GM12874 (cell line): ENCODE measurements around the gene BSPRY.

ENCODE experiments used
- TF ChIP-seq, protein P1 (sequence below): IDR thresholded peaks from 2 replicates; pipeline ENCODE4 v1.5.1; 2011; ENCODE audit warnings: low read depth, mild to moderate bottlenecking, control low read depth, low read length, moderate library complexity; ENCODE audit not compliant: insufficient read depth

BSPRY gene

DNA sequence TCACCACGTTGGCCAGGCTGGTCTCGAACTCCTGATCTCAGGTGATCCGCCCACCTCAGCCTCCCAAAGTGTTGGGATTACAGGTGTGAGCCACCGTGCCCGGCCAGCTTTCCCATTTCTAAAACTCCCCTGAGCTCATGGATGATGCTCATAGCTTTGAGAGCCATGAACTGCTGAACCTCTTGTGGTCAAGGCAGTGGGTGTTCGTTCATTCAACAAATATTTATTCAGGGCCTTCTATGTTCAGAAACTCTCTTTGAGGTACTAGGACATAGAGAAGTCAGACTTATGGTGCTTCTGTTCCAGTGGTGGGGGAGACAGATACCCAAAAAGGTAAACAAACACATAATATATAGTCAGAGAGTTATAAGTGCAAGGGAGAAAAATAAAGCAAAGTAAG is 2.7 kb downstream of the BSPRY start:
- TF ChIP-seq, protein P1, sequence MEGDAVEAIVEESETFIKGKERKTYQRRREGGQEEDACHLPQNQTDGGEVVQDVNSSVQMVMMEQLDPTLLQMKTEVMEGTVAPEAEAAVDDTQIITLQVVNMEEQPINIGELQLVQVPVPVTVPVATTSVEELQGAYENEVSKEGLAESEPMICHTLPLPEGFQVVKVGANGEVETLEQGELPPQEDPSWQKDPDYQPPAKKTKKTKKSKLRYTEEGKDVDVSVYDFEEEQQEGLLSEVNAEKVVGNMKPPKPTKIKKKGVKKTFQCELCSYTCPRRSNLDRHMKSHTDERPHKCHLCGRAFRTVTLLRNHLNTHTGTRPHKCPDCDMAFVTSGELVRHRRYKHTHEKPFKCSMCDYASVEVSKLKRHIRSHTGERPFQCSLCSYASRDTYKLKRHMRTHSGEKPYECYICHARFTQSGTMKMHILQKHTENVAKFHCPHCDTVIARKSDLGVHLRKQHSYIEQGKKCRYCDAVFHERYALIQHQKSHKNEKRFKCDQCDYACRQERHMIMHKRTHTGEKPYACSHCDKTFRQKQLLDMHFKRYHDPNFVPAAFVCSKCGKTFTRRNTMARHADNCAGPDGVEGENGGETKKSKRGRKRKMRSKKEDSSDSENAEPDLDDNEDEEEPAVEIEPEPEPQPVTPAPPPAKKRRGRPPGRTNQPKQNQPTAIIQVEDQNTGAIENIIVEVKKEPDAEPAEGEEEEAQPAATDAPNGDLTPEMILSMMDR = no peak

DNA sequence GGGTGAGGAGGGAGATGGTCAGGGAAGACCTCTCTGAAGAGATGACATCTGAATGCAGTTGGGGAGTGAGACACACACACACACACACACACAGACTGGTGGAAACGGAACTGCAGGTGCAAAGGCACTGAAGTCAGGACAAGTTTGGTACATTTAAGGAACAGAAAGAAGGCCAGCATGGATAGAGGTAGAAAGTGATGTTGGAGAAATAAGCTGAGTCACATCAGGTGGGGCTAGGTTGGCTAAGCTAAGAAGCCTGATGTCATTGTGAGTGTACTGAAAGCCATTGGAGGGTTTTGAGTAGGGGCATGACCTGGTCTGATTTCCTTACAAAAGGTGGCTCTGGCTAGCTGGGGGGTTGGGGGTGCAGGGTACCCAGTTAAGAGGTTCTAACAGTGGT is 3.1 kb downstream of the BSPRY start:
- TF ChIP-seq, protein P1 = no peak

DNA sequence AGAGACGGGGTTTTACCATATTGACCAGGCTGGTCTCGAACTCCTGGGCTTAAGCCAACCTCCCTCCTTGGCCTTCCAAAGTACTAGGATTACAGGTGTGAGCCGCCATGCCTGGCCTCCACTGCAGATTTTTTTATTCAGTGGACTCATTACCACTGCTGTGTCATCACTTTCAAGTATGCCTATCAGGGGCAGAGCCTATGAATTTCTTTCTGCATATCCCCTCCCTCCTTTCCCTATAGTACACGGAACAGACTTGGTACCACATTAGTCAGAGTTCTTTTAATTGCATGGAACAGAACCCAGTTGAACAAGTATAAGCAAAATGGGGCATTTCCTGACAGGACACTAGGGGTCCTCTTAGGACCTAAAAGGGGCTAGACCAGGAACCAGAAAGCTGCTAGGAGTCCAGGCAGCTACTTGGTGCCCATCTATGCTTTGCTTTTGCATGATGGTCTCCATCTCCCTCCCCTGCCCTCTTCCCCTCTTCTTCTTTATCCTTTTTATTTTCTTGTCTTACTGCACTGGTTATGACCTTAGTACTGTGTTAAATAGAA is 5.8 kb downstream of the BSPRY start:
- TF ChIP-seq, protein P1 = no peak

DNA sequence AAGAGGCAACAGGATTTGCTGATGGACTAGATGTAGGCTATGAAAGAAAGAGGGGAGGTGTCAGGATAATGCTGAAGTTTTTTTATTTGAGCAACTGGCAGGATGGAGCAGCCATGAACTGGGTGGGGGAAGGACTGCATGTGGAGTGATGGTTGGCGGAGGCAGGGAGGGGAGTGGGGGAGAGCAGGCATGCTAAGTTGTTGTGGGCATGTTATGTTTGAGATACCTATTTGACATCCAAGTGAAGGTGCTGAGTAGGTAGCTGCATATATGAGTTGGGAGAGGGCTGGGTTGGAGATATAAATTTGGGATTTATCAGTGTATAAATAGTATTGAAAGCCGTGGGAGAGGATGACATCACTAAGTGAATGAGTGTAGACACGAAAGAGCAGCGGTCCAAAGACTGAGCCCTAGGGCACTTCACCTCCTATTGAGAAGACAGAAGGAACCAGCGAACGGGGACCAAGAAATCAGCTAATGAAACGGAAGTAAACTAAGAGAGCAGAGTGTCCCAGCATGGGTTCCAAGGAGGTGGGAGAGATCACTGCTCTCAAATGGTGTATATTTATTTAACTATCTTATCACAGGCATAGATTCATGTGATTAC is 7.4 kb downstream of the BSPRY start:
- TF ChIP-seq, protein P1 = no peak

DNA sequence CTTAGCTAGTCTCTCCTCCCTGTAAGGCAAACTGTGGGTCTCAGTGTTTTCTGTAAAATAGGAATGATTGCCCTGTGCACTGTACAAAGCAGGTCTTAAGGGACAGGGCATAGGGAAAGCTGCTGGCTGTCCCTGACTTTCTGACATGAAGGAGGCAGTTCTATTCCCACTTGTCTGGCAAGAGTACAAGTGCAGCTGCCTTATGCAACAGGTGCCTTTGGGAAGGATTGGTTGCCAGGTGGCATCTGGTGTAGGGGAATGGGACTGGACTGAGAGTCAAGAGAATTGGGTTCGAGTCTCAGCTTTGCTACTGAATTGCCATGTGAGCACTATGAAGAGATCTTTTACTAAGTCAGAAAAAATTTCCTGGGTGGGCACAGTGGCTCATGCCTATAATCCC is 10.0 kb downstream of the BSPRY start:
- TF ChIP-seq, protein P1 = no peak

DNA sequence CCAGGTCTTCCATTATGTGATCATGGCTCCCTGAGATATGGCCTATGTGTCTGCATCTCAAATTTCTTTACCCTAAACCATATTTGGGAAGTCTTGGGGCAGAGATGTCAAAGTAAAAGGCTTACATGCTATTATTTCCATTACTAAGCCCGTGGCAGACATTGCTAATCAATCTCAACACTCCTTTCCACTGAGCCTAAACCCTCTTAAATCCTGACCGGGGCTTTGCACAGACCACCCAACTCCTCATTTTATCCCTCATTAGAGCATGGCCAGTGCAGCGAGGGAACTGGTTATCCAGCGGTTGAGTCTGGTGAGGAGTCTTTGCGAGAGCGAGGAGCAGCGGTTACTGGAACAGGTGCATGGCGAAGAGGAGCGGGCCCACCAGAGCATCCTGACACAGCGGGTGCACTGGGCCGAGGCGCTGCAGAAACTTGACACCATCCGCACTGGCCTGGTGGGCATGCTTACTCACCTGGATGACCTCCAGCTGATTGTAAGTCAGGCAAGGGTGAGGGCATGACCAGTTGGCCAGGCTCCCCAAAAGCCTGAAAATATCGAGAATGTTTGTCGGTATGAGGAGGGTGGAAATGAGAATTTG is 11.0 kb downstream of the BSPRY start:
- TF ChIP-seq, protein P1 = no peak

DNA sequence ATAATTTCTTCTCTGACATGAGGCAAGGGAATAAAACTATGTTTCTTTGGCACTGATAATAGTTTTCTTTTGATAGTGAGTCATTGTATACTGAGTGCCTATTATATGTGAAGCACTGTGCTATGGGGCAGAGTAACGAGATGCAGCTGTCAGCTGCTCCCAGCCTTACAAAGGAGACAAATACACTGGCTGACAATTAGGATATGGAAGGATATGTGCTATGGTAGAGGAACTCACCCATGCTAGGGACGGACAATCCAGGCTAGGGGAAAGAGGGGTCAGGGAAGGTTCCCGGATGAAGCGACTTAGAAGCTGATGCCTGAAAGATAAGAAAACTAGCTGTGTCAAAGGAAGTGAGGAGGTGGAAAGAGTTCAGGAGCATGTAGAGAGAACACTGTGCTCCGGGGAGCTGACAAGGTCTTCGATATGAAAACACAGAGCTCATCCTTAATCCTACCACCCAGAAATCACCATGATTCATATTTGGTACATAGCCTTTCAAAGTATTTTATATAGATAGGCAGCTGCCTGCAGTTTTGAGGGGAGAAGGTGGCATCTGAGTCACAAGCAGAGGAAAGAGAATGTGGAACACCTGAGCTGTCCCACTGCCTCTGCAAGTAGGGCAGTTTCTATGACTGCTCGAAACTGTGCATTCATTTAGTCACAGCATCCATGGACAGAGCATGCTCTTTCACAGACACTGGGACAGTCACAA is 12.1 kb downstream of the BSPRY start:
- TF ChIP-seq, protein P1 = no peak
